Stomach (tissue), 4 donors: ENCODE measurements around the gene NCAPH2.

Experiments used
- CTCF ChIP-seq, 7 experiments: fragments of 450-650 bp in 4 of 7; fragments of 200-600 bp in 3 of 7; sonication (generic) in 3 of 7; IDR thresholded peaks; one replicate each; pipeline ENCODE4 v1.5.1; 2016 to 2019; ENCODE audit warnings: antibody characterized with exemption in 7 of 7, control low read depth in 2 of 7, mild to moderate bottlenecking in 1 of 7
- POLR2AphosphoS5 ChIP-seq, 3 donors: sonication (generic); formaldehyde crosslinking; IDR thresholded peaks; one replicate each; pipeline ENCODE4 v1.6.1; 2016; ENCODE audit warnings: antibody characterized with exemption in 3 of 3

- TF ChIP-seq CTCF (IDR thresholded peaks at IDR 0.05): no peak
- no peak for TF ChIP-seq POLR2AphosphoS5 (IDR thresholded peaks at IDR 0.05)
These were observed 20.1 kb downstream of the NCAPH2 start for GRCh38 chr22:50527921-50528681.
